Osteocyte (in vitro differentiated cells): Measurements from ENCODE around the gene MIOX. TPM values are rescaled to one million over a fixed set of nuclear protein-coding genes. Genes with fewer than 3 reads are reported as not detected.

Experiments
- DNase-seq: peaks from one replicate; pipeline ENCODE4 v3.0.0; 2021; ENCODE audit warnings: mixed read lengths; ENCODE audit not compliant: unreplicated experiment; ENCODE audit errors: extremely low spot score
- H3K27ac Mint-ChIP-seq: one replicate; pipeline ENCODE4 v1.8.0; 2021; ENCODE audit warnings: mild to moderate bottlenecking, mixed read lengths; ENCODE audit not compliant: unreplicated experiment
- H3K27me3 Mint-ChIP-seq: one replicate; pipeline ENCODE4 v1.8.0; 2021; ENCODE audit warnings: mixed read lengths; ENCODE audit not compliant: unreplicated experiment
- H3K36me3 Mint-ChIP-seq: one replicate; pipeline ENCODE4 v1.8.0; 2021; ENCODE audit warnings: mixed read lengths; ENCODE audit not compliant: unreplicated experiment
- H3K4me1 Mint-ChIP-seq: one replicate; pipeline ENCODE4 v1.8.0; 2021; ENCODE audit warnings: mixed read lengths; ENCODE audit not compliant: unreplicated experiment
- H3K4me3 Mint-ChIP-seq: one replicate; pipeline ENCODE4 v1.8.0; 2021; ENCODE audit warnings: mild to moderate bottlenecking, moderate library complexity, mixed read lengths; ENCODE audit not compliant: unreplicated experiment
- H3K9me3 Mint-ChIP-seq: one replicate; pipeline ENCODE4 v1.8.0; 2021; ENCODE audit warnings: mixed read lengths; ENCODE audit not compliant: unreplicated experiment
- total RNA-seq: library from RNA; stranded (reverse); gene quantifications from 2 replicates; pipeline ENCODE4 v1.2.1, GENCODE V29; 2021
- TF ChIP-seq, protein P1 (sequence below): fragments of 200-600 bp; sonication (generic); IDR thresholded peaks from 2 replicates; pipeline ENCODE4 v1.5.0; 2021; ENCODE audit warnings: antibody characterized with exemption, mild to moderate bottlenecking, moderate library complexity

Gene MIOX
- total RNA-seq, 1 donor from 2014 or later, result 1.5 TPM

- no peaks in the 10 kb centered on the region for H3K9me3 Mint-ChIP-seq
- peaks cover 14% of the 10 kb centered on the region for H3K36me3 Mint-ChIP-seq
- TF ChIP-seq, protein P1, sequence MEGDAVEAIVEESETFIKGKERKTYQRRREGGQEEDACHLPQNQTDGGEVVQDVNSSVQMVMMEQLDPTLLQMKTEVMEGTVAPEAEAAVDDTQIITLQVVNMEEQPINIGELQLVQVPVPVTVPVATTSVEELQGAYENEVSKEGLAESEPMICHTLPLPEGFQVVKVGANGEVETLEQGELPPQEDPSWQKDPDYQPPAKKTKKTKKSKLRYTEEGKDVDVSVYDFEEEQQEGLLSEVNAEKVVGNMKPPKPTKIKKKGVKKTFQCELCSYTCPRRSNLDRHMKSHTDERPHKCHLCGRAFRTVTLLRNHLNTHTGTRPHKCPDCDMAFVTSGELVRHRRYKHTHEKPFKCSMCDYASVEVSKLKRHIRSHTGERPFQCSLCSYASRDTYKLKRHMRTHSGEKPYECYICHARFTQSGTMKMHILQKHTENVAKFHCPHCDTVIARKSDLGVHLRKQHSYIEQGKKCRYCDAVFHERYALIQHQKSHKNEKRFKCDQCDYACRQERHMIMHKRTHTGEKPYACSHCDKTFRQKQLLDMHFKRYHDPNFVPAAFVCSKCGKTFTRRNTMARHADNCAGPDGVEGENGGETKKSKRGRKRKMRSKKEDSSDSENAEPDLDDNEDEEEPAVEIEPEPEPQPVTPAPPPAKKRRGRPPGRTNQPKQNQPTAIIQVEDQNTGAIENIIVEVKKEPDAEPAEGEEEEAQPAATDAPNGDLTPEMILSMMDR, result no peak
- peaks cover 21% of the 10 kb centered on the region for H3K4me1 Mint-ChIP-seq
- peak overlapping the region; percentile 38 for H3K27ac Mint-ChIP-seq
- no peak overlapping the region for H3K4me3 Mint-ChIP-seq
- DNase-seq, result no peak
- H3K27me3 Mint-ChIP-seq, result no peaks in the 10 kb centered on the region
Measured at GRCh38 chr22:50444663-50445062, 42.0 kb upstream of the MIOX start.

DNA sequence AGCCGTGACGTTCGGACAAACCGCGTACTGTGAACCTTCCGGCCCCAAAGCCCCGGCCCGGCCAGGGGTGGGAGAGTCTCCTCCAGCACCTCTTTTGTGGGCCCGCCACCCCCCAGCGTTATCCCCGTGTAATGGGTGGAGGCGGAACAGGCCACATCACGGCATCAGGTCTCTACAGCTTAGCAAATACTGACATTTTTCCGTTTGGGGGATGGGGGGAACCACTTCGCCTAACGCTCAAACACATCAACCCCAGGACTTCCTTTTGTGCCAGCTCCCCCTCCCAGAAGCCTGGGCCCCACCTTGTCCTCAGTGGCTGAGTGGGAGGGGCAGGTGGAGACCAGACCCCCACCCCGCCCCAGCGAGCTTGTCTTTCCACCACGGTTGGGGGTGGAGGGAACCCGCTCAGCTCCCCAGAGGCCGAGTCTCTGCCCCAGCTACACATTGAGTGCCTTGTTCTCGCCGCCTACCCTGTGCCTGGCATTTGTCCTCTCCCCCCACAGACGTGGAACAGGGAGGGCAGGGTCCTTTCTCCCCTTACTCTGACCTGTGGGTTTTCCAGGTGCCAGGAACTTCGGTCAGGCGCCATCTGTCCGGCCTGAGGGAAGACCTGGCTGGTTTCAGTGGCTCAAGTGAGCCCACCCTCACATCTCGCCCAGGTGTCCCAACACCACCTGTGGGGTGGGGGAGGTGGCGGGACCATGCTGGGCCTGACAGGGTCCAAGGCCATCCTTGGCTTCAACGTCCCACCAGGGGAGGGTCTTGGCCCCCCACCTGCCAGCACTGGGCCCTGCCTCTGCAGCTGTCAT lies 41.4 kb upstream of the MIOX start:
- Mint-ChIP-seq H3K36me3 (peaks cover 17% of the 10 kb centered on the region), H3K27ac (peak overlapping the region; percentile 38), H3K27me3 (no peaks in the 10 kb centered on the region), H3K9me3 (no peaks in the 10 kb centered on the region), H3K4me3 (no peak overlapping the region), H3K4me1 (peaks cover 21% of the 10 kb centered on the region)
- no peak for DNase-seq
- TF ChIP-seq, protein P1, result no peak

DNA sequence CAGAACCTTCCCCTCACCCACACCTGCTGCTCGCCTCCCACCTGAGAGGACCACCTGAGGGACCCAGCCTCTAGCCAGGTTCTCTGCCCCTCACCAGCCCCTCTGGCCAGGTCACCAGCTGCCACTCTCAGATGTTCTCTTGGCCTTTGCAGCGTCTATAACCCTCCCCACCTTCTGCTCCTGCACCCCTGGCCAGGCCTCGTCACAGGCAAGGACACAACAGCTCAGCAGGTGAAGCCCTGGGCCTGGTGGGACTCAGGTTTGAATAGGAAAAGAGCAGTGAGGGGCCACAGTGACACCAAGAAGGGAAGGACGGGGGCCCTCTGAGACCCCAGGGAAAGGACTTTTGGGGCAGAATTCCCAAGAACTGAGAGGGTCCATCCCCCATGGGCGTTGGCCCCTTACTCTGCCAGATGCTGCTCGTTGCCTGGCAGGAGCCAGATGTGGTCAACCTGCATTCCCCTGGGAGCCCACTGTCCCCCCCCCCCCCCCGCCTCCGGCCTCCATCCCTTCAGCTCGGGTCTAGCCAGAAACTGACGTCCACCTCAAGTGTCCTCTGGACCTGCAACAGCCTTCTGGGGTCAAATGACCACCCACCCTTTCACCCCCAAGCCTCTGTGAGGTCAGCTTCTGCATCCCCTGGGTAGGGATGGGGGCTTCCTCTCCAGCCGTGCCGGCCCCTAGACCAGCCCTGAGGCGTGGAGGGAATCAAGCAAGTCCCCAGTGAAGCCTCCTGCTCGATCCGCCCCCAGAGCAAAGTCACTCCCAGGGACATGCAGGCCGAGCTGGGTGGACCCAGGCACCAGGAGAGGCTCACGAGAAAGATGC lies 40.6 kb upstream of the MIOX start:
- Mint-ChIP-seq H3K4me3 (no peak overlapping the region), H3K27me3 (no peaks in the 10 kb centered on the region), H3K36me3 (peaks cover 22% of the 10 kb centered on the region), H3K4me1 (peaks cover 21% of the 10 kb centered on the region), H3K9me3 (no peaks in the 10 kb centered on the region), H3K27ac (no peak overlapping the region)
- TF ChIP-seq, protein P1, result no peak
- no peak for DNase-seq

- Mint-ChIP-seq H3K4me3 (no peak overlapping the region), H3K9me3 (no peaks in the 10 kb centered on the region)
Measured at GRCh38 chr22:50446708-50447575, 39.7 kb upstream of the MIOX start.

More at GRCh38 chr22:50446708-50447575, 39.7 kb upstream of the MIOX start:
- Mint-ChIP-seq H3K27me3 (no peaks in the 10 kb centered on the region), H3K36me3 (peaks cover 25% of the 10 kb centered on the region), H3K27ac (no peak overlapping the region), H3K4me1 (peaks cover 21% of the 10 kb centered on the region)
- TF ChIP-seq, protein P1, result no peak
- no peak for DNase-seq
